SHP77 (cell line): ENCODE data around the gene TRIM66.
"Not testable (repeated sequence)": the region's sequence is repeated elsewhere in the genome, so short reads cannot be mapped to it uniquely, and the experiment has no call there.

ENCODE experiments used
- DNase-seq, 2 experiments: peaks; one replicate each; lab custom pipeline; 2025; lab: John Stamatoyannopoulos, UW

Gene TRIM66

GRCh38 chr11:8690374-8691342 is 8.2 kb upstream of the TRIM66 start:
- DNase-seq: no peak

GRCh38 chr11:8689726-8690255 is 7.3 kb upstream of the TRIM66 start:
- DNase-seq: no peak

GRCh38 chr11:8688414-8689362 is 6.2 kb upstream of the TRIM66 start:
- peak; percentile 90 to 91 for DNase-seq

GRCh38 chr11:8686325-8686724 is 3.9 kb upstream of the TRIM66 start:
- no peak for DNase-seq

DNA sequence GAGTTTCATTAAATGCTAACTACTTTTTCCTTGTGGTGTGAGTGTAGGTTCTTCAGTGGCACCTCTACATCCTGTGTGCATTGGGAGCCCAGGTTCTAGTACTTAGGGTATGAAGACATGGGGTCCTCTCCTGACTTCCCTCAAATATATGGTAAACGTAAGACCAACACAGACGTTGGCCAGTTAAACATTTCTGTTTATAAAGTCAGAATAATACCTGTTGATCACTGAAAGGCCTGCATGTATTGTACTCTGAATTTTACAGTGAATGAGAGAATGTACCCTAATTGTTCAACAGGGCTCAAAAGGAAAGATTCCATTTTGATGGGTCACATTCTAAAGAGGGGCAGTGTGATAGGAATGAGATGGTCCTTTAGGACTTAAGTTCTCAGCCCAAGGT is 3.4 kb upstream of the TRIM66 start:
- DNase-seq: no peak

- no peak for DNase-seq
Measured at GRCh38 chr11:8685306-8685705, 2.8 kb upstream of the TRIM66 start.

- DNase-seq: no peak
Measured at GRCh38 chr11:8684600-8685290, 2.3 kb upstream of the TRIM66 start.

DNA sequence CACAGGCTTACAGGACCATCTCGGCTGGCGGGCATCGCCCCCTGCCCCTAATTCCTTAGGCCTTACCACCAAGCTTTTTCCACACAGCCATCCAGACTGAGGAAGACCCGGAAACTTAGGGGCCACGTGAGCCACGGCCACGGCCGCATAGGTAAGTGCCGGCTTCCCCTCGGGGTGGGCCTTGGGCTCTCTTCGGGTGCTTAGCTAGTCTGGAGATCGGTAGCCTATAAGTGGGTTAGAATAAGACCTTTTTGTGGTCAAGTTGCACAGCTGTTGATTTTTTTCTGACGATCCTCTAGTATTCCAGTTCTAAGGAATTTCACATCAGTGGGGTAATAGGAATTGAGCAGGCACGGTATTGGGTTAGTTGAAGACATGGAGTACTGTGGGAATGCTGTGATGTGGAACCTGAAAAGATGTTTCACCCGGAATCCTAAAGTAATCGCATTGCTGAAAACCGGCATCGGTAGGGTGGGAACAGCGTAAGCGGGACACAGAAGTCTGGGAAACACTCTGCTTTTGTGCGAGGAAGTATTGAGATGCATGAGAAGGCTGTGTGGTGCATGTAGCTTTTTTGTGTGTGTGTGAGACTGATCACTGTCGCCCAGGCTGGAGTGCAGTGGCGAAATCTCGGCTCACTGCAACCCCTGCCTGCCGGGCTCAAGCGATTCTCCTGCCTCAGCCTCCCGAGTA is 796 bp upstream of the TRIM66 start:
- no peak for DNase-seq

DNA sequence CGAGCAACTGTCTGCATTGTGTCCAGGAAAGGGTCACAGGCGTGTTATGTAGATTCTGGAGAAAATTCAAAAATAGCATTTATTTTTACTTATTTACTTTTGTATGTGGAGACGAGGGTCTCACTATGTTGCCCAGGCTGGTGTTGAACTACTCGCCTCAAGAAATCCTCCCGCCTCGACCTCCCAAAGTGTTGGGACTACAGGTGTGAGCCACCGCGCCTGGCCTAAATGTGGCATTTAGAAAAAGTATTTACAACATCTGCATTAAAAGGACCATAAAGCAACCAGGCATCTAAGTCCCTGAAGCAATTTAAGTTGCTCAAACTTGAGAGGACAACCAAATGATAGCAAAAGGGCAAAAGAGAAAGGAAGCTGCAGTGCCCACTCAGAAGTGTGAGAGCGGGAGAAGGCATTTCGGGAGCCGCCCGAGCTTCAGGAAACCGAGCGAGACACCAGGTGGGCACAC is 595 bp downstream of the TRIM66 start:
- DNase-seq: no peak

DNA sequence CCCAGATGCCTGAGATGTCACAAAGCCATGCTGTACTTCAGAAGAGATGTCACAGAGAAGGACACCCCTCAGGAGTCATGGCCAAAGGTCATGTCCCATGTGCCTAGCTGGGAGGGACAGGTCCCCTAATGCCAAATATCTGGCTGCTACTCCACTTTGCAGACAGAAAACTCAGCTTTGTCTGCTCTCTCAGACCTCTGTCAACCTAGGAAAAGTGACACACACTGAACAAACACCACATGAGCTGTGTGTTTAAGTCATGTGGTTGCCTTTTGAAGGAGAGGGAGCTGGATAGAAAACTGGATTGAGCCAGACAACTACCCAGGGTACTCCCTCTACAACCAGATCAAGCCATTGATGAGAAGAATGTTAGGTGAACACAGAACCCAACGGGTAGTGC is 3.5 kb downstream of the TRIM66 start:
- DNase-seq: no peak

- no peak for DNase-seq
Measured at GRCh38 chr11:8676458-8676857, 6.0 kb downstream of the TRIM66 start.

DNA sequence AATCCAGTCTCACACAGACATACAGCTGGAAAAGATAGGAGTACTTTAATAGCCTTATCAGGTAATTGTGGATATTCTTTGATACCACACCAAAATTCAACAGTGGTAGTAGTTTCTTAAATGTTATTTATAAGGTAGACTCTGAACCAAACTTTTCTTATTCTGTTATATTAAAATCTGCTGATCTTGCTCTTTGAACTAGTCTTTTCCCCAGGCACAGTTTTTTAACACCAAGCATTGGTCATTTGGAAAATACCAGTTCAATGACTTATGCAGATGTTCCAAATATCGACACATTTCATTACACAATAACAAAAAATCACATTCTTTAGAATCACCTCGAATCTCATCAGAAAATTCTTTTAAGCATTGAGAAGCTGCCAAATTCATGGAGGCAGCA is 7.6 kb downstream of the TRIM66 start:
- no peak for DNase-seq

DNA sequence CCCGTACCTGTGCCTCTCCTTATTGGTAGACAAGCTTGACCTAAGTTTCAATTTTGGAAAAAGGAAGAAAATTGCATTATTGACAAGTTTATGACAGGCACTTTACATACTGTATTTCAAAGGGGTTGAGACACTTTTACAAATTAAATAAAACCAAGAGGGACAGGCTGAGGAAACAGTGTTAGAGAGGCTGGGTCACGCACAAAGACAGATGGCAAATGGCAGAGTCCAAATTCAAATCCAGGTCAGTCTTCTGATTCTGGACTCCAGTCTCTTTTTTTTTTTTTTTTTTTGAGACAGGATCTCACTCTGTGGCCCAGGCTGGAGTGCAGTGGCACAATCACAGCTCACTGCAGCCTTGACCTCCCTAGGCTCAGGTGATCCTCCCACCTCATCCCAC is 10.1 kb downstream of the TRIM66 start:
- DNase-seq: no peak

- no peak for DNase-seq
Measured at GRCh38 chr11:8671651-8672062, 10.8 kb downstream of the TRIM66 start.

DNA sequence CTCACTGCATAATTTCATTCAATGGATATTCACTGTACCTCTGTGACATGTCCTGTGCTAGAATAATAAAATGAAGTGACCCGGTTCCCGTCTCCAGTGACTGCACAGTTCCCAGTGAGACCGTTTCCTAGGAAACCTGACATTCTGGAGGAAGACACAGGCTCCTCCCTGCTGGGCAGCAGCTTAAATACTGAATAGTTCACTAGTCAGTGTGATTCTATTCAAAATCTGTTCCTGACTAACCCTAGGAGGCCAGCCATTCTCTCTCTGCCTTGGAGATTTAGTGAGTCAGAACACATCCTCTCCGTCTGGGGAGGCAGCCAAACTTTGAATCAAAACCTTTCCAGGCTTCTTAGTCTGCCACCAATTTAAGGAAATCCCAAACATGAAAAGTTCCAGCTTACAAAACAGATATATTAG is 11.3 kb downstream of the TRIM66 start:
- DNase-seq: no peak

DNA sequence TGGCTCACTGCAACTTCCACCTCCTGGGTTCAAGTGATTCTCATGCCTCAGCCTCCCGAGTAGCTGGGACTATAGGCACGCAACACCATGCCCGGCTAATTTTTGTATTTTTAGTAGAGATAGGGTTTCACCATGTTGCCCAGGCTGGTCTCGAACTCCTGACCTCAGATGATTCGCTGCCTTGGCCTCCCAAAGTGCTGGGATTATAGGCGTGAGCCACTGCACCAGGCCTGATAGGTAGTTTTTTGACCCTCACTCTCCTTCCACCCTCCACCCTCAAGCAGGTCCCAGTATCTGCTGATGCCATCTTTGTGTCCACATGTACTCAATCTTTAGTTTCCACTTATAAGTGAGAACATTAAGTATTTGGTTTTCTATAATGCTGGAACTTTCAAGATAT is 12.4 kb downstream of the TRIM66 start:
- DNase-seq: not testable (repeated sequence)

- DNase-seq: no peak
Measured at GRCh38 chr11:8665222-8665621, 17.2 kb downstream of the TRIM66 start.

DNA sequence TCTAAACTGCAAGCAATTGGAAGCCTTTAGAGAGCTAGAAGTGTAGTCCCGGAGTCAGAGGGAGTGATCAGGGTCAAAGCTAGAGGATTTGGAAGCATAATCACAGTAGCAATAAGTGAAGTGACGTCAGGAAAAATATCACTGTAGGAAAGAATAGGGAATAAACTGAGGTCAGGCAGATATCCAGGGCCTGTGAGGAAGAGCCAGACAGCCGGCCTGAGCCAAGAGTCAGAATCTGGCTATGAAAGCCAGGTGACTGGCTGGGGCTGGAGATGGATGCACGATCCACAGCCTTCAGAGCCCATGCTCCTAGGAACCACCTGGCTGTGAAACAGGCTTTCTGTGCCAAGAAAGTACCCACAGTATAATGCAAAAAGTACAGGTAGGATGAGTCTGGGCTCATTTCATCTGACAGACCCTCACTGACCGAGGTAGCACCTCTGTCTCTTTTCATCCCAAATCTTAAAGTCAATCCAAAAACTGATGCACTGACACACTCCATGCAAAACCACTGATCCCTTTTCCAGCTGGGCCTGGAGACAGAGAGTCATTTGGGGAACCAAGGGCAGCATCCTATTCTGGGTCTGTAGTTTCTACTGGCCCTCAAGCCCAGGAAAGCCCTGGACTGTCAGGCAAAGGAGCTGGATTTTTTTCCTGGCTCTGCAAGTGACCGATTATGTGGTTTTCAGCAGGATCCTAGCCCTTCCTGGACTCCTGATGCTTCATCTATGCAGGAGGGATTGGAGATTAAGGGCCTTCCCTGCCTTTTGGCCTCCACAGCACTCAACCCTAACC is 21.3 kb downstream of the TRIM66 start:
- DNase-seq: no peak

DNA sequence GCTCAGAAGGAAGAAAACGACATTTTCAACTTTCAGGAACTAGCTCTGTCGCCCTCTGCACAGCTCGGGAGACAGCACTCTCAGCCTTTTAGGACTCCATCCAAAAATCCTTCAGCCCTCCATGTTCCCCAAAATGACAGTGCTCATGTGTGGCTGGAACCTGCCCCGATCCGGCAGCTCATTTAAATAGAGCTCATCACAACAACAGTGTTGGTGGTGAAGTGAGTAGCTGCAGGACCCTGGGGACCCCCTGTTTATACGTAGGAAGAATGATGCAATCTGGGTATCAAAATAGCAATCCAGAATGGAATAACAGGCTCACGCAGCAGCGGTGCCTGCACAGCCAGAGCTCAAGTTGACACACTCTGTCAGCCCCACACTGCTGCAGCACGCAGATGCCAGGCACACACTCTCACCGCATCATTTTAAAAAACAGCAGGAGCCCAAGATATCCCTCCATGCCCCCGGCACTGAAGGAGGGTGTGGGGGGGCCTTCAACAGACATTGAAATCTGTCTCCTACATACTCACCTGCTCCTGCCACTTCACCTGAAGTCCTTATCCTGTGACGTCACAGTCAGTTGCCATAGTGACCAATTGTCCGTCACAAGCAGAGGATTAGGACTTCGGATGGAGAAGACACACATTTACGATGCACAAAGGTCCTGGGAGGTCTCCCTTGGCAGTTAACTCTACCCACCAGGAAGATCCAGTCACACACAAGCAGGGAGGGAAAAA is 24.0 kb downstream of the TRIM66 start:
- no peak for DNase-seq

GRCh38 chr11:8656291-8656690 is 26.2 kb downstream of the TRIM66 start:
- no peak for DNase-seq
